Activated CD8-positive, alpha-beta memory T cell treated with anti-CD3 and anti-CD28 coated beads for 4 hours (primary cell): ENCODE data around the gene C4orf50.
"Not testable (repeated sequence)": the region's sequence is repeated elsewhere in the genome, so short reads cannot be mapped to it uniquely, and the experiment has no call there.

Experiments used
- DNase-seq, 2 donors: peaks; one replicate each; pipeline ENCODE4 v3.0.0-alpha.2; 2020; ENCODE audit warnings: low read depth in 2 of 2

Gene C4orf50

DNA sequence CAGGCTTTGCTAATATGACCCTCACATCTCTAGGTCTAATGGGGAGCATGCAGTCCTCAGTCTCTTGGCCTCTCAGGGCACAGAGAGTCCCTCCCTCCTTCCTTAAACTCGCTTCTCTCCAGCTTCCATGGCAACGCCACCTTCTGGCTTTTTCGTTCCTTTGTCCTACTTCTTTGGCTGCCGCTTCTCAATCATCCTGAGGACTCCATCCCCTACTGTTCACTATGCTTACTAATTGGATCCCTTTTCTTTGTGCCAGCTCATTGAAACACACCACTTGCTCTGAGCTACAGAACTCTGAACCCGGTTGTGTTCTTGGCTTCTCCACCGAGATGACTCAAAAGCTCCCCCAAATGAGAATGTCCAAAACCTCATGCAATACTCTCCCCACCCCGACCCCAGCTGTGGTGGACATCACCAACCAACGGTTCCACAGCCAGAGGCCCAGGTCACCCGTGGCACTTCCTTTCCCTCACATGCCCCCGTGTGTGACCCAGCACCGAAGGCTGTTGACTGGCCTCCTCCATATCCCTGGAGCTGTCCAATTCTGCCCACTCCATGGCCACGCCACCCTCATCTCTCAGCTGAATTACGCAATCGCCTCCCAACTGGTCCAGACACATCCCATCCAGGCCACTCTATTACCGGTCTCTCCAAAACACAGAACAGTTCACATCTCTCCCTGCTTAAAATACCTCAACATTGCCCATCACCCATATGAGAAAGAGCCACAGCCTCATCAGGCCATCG lies 160.0 kb downstream of the C4orf50 start:
- no peak for DNase-seq

DNA sequence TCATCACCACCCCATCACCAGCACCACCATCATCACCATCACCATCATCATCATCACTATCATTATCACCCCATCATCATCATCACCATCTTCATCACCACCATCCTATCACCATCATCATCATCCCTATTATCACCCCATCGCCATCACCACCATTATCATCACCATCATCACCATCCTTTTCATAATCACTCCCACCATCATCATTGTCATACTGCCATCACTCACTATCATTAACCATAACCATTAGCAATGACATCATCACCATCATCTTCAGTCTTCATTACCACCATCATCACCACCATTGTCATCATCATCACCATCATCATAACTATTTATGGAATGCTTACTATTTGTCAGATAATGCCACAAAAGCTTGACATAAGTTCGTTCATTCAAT lies 161.0 kb downstream of the C4orf50 start:
- DNase-seq, result no peak

DNA sequence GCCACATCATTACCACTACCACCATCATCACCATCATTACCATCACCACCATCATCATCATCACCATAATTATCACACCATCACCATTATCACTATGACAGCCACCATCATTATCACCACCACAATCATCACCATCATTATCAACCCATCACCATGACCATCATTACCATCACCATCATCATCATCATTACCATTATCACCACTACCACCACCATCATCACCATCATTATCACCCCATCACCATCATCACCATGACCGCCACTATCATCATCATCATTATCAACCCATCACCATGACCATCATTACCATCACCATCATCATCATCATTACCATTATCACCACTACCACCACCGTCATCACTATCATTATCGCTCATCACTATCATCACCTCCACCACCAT lies 161.9 kb downstream of the C4orf50 start:
- not testable (repeated sequence) for DNase-seq

DNA sequence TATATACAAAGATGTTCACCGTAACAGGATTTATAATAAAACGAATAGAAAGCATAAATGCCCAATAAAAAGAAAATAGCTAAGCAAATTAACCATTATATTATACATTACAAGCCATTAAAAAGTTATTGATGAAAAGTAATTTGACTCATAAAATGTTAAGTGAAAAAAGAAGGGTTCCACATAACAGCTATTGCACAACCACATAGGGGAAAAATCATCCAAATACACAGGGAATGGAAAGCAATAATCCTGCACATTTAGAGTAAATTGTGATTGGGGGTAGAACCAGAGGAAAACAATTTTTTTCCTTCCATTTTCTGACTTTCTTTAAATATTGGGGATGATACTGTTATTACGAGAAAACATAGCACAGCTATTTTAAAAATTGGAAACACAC lies 163.3 kb downstream of the C4orf50 start:
- DNase-seq, result no peak

DNA sequence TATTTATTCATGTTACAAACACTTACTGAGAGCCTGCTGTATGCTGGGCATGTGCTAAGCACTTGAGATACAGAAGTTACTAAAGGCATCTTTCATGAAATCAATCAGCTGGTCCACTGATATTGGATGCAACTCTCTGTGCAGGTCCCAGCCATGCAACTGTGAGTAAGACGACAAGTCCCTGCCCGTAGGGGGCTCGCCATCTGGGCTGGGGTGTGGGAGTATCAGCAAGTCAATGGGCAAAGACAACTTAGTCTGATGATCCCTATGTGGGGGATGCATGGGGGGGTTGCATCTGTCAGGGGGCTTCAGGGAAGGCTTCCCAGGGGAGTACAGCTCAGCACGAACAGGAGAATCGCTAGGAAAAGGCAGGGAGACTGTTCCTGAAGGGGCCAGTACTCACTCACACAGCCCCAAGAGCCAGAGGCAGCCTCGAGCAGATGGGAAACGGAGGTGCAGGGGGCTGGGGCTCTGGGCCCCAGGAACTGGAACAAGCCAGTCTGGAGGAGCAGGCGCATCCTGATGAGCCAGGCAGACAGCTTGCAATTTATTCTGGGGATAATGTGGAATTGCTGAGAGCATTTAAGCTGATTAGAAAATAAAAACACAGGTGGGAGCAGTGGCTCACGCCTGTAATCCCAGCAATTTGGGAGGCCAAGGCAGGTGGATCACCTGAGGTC lies 165.6 kb downstream of the C4orf50 start:
- DNase-seq, result no peak

DNA sequence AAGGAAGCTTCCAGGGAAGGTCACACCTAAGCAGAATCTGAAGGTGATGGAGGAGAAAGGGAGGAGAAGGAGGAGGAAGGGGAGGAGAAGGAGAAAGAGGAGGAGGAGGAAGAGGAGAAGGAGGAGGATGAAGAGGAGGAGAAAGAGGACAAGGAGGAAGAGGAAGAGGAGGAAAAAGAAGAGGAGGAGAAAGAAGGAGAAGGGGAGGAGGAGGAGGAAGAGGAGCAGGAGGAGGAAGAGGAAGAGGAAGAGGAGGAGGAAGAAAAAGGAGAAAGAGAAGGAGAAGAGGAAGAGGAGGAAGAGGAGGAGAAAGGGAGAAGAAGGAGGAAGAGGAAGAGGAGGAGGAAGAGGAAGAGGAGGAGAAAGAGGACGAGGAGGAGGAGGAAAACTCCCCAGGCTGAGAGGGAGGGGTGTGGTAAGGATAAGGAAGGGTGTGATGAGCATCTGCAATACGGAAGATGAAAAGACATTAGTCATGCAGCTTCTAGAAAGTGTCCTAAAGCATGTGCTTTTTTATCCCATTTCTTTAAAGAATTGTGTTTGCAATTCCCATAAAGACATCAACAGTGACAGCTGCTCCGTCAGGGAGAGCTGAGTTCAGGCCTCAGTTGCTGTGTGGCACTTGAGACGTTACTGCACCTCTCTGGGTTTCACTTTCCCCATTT lies 166.5 kb downstream of the C4orf50 start:
- no peak for DNase-seq
